CD4-positive, alpha-beta T cell treated with Interleukin-4 for 4 hours (primary cell): Measurements from ENCODE around the gene ACER2.
"Not testable (repeated sequence)": the region's sequence is repeated elsewhere in the genome, so short reads cannot be mapped to it uniquely, and the experiment has no call there.

Experiments used
- DNase-seq: peaks from one replicate; pipeline ENCODE4 v3.0.0-alpha.2; 2020

ACER2 gene

DNA sequence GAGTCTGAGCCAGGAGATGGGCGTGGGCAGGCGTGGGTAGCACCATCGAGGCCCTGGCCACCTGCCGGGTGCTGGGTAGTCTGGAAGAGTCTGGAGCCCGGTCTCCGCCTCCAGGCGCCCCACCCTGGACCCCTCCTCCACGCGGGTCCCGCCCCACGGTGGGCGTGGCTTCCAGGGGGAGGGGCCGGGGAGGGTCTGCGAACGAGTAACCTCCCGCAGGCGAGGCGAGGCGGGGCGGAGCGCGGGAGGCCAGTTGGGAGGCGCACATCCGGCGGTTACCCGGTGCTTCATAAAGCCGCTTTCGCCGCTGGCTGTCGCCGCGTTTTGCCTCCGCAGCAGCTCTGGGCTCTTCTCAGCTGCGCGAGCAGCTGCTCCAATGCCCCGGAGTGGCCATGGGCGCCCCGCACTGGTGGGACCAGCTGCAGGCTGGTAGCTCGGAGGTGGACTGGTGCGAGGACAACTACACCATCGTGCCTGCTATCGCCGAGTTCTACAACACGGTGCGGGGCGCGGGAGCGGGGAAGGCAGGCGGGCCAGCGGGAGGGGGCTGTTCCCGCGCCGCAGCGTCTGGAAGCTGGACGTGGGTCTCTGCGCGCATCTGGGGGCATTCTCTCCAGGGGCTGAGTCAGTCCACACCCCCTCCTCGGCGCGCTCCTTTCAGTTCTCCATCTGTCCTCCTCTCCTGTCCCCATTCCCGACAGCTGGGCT is at the start of gene ACER2:
ACER2 (plus strand) TSS at position 317 of the 708 bp plus-strand sequence; CDS start at position 393, 76 bp downstream.
- DNase-seq, result peak; percentile 94

DNA sequence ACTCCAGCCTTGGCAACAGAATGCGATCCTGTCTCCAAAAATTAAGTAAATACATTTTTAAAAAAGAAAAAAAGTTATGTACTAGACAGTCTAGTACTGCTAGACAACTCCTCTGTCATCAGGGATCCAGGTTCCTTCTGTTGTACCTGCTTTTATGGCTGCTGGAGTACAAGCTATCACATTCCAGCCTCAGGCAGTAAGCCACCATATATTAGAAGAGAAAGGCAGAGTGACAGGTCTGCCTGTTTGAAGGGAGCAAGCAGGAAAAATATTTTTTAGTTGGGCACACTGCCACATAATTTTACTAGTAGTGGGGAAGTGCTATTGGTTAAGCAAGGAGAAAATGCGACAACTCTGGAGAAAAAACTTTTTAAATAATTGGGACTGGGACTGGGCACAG is 39.7 kb upstream of the ACER2 start:
- no peak for DNase-seq

DNA sequence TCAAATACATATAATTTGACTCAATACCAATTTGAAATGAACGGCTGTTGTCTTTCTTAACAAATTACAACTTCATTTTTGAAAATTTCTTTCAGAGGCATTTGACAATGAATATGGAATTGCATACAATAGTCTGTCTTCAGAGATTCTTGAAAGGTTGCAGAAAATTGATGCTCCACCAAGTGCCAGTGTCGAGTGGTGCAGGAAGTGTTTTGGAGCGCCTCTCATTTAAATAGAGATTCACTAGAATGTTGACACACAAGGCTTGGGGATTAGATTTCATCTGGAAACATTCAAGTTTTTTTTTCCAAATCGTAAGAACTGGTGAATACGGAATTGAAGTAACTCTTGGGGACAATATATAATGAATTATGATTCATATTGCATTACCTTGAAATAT is 36.9 kb upstream of the ACER2 start:
- DNase-seq, result no peak

DNA sequence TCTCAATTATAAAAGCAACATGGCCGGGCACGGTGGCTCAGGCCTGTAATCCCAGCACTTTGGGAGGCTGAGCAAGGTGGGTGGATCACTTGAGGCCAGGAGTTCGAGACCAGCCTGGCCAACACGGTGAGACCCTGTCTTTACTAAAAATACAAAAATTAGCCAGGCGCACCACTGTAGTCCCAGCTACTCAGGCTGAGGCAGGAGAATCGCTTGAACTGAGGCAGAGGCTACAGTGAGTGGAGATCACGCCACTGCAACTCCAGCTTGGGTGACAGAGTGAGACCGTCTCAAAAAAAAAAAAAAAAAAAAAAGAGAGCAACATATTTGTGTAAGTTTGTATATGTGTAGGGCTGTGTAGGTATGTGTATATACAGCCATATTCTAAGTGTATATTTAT is 36.2 kb upstream of the ACER2 start:
- no peak for DNase-seq

DNA sequence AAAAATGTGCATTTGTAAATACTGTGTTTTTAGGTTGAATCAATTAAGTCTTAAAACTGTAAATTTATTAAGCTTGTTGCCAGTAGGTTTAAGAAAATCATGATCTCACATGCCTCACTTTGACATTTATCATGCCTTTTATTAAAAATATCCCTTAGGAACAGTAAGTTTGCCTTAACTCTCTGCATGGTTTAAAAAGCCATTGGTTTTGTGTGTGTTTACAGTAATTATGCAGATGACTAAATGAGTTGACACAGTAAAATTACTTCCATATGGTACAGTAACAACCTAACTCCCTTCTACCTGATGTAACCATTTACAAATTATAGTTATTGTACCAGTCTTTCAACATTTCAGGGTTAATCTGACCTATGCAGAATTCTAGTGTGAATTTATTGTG is 35.3 kb upstream of the ACER2 start:
- no peak for DNase-seq

DNA sequence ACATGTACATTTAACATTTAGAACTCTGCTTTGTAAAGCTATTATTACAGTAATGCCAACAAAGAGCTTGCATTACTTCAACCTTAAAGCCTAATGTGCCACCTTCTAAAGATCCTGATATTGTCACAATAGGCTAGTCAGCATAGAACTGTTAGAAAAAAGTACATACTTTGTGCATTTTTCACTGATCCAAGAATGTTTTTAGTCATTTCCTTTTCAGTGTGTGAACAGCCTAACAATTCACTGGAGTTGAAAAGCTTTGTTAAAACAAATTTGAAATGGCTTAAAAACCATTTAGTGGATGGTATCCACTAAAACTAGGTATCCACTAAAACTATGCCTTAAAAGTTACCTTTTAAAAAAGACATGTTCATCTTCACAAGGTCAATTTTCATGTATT is 33.3 kb upstream of the ACER2 start:
- no peak for DNase-seq

DNA sequence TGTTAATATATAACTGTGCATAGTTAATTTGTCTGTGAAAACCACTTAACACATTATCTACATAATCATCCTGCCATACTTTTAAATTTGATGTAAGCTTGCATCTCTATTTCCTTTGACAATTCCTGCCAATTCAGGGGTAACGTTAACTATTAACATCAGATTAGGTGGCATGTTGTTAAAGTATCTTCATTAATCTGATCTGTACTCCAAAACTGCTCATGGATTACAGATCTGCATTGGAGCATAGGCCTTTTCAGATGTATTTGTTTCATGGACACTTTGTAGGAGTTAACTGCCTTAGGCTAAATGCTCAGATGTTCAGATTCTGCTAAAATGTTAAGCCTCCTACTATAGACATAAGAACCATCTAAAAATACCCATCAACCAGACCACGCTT is 31.9 kb upstream of the ACER2 start:
- DNase-seq, result no peak

DNA sequence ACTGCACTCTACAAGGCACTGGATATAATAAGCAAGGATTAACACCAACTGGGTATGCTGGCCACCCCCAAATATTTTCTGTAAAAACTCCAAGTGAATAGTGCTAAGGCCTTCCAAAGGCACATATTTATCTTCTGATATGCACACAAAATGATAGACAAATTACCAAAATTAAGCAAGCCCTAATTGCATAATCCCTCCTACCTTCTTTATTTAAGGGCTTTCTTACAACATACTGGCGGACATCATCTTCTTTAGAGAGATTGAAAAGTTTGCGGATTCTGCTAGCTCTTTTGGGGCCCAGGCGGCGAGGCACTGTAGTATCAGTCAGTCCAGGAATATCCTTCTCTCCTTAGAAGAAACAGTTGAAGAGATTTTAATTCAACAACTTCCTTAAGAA is 30.6 kb upstream of the ACER2 start:
- no peak for DNase-seq

DNA sequence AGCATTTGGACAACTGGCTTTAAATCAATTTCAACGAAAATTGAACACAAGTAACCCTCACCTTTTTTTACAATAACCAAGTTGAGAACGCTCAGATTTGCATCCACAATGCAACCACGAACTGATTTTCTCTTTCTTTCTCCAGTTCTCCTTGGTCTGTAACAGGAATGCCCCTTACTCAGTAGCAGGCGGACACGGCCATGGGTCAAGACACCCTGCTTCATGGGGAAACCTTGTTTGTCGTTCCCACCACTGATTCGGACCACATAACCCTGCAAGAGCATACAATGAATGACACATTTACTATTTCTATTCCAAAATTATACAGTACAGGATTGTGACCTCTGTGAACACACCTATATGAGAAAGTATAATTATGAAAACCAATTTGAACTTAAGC is 30.2 kb upstream of the ACER2 start:
- no peak for DNase-seq

DNA sequence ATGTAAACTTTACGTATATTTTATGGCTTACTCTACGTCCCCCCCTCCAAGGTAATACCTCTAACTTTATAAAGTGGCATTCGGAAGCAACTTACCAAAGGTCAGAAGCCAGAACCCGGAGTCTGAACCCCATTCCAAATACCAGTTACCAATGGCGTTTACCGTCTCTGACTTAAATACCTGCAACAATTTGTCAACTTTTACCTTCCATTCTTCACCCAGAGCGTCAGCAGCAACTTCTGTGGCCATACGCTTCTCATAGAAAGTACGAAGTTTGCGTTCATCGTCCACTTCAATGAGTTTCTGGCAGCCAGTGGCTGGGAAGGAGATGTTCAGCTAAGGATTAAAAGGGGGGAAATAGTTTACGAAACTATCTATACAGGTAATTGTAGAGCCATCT is 29.5 kb upstream of the ACER2 start:
- no peak for DNase-seq

DNA sequence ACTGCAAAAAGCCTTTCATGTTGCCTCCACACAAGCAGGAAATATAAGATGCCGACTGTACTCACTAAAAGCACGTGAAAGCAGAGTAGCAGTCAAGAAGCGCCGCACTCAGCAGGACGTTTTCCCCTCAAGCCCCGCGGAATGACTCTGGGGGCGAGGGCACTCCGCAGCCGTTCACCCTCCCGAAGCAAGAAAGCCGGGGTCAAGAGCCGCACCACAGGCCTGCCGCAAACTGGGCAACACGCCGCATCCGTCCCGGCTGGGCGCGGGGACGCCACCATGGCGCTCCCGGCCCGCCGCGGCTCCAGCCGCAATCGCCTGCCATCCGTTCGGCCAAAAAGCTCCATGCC is 29.1 kb upstream of the ACER2 start:
- DNase-seq, result peak; percentile 37

DNA sequence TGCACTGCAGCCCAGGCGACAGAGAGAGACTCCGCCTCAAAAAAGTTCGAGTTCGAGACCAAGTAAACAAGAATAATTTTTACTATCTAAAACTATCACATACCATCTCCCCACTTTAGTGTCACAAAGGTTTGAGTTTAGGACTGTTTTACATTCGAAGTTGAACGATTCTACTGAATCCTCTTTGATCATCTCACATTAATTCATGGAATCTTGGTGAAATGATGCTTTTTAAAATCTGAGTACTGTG is 28.1 kb upstream of the ACER2 start:
- DNase-seq, result no peak

DNA sequence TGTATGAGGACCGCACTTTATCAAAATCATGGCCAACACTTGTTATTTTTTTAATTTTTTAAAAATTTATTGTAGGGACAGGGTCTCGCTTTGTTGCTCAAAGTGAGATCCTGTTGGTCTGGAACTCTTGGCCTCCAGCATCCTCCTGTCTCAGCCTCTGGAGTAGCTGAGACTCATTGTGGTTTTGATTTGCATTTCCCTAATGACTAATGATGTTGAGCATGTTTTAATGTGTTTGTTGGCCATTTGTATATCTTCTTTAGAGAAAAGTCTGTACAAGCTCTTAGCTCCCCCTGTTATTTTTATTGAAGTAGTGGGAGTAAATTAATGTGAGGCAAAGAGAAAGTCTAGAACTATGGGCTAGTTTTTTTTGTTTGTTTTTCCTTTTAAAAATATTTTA is 27.2 kb upstream of the ACER2 start:
- no peak for DNase-seq

DNA sequence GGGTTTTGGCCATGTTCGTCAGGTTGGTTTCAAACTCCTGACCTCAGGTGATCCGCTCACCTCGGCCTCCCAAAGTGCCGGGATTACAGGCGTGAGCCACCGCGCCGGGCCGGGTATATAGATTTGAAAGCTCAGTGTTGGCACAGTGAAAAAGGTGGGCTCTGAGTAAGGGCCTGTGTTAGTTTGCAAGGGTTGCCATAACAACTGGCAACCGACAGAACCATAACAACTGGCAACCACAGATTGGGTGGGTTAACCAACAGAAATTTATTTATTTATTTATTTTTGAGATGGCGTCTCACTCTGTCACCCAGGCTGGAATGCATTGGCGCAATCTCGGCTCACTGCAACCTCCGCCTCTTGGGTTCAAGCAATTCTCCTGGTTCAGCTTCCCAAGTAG is 23.6 kb upstream of the ACER2 start:
- not testable (repeated sequence) for DNase-seq

DNA sequence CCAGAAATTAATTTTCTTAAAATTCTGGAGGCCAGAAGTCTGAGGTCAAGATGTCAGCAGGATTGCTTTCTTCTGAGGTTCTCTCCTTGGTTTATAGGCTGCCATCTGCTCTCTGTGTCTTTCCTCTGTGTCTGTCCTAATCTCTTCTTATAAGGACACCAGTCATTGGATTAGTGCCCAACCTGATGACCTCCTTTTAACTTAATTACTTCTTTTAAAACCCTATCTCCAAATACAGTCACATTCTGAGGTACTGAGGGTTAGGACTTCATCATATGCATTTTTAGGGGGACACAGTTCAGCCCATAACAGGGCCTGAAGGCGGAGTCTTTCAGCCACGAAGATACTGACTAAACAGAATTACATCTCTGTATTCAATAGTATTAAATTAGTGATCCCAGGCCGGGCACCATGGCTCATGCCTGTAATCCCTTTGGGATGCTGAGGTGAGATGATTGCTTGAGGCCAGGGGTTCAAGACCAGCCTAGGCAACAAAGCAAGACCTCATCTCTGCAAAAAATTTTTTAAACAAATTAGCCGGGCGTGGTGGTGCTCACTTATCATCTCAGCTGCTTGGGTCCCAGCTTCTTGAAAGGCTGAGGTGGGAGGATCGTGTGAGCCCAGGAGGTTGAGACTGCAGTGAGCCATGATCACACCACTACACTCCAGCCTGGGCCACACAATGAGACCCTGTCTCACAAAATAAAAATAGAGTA is 22.9 kb upstream of the ACER2 start:
- no peak for DNase-seq

DNA sequence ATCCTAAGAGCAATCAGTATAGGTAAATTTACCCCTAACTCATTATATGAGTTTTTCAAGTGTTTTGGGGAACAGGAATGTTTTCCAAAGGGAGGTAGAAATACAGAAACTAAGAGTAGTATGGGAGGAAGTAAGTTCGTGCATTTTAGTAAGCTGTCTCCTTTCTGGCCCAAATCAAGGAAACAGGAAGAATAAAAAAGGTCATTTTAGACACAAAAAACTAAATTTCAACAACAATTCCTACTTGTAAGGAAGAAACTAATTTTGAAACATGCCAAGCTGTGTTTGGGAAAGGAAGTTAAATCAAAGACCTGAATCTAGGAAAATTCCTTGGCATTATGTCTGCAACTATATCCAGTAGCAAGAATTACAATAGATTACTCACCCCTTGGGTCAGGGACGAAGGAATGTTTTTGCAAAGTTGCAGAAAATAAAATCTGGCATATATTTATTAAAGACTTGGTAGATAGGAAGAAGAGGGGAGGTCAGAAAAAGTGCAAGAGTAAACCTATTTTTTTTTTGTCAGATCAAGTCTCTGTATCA is 22.2 kb upstream of the ACER2 start:
- no peak for DNase-seq

DNA sequence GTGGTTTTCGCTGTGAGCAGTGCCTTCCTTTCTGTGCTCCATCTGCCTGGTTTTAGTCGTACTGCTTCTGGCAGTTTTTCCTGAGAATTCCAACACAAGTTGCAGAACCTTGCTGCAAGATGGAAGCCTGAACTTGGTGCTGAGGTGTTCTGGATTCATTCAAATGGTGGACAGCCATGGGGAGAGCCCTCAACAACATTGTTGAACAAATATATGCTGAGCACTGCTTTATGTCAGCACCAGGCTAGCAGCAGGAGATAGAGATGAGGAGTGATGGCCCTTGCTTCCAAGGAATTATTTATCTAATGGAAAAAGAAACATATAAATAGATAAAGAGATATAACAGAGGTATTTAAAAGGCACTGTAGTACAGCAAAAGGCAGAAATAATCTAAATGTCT is 21.5 kb upstream of the ACER2 start:
- DNase-seq, result no peak

DNA sequence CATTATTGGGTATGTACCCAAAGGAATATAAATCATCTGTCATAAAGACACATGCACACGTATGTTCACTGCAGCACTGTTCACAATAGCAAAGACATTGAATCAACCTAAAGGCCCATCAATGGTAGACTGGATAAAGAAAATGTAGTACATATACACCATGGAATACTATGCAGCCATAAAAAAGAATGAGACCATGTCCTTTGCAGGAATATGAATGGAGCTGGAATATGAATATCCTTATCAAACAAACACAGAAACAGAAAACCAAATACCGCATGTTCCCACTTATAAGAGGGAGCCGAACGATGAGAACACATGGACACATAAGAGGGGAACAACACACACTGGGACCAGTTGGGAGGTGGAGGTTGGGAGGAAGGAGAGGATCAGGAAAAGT is 19.3 kb upstream of the ACER2 start:
- not testable (repeated sequence) for DNase-seq

DNA sequence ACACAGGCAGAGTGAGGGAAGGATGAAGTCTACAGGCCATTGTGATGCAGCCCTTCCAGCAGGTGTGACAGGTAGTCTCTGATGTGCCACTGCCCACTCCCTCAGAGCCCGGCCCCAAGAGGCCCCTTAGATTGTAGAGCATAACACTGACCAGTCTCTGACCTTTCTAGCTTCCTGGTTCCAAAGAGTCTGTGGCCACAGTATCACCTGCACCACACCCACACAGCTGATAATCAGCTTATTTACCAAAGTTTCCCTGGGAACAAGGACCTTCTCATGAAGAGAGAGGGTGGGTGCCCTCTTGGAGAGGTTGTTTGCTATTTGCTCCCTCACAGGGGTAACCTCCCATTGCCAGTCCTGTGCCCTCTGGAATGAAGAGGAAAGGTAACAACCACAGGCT is 11.0 kb upstream of the ACER2 start:
- DNase-seq, result no peak

DNA sequence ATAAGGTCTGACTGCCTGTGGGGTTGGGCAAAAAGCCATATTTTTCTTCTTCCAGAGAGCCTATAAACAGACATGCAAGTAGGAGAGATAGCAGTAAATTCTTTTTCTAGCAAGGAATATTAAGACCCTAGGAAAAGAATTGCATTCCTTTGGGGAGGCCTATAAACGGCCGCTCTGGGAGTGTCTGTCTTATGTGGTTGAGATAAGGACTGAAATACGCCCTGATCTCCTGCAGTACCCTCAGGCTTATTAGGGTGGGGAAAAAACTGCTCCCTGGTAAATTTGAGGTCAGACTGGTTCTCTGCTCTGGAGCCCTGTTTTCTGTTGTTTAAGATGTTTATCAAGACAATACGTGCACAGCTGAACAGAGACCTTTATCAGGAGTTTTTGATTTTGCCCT is 5.6 kb upstream of the ACER2 start:
- DNase-seq, result not testable (repeated sequence)

DNA sequence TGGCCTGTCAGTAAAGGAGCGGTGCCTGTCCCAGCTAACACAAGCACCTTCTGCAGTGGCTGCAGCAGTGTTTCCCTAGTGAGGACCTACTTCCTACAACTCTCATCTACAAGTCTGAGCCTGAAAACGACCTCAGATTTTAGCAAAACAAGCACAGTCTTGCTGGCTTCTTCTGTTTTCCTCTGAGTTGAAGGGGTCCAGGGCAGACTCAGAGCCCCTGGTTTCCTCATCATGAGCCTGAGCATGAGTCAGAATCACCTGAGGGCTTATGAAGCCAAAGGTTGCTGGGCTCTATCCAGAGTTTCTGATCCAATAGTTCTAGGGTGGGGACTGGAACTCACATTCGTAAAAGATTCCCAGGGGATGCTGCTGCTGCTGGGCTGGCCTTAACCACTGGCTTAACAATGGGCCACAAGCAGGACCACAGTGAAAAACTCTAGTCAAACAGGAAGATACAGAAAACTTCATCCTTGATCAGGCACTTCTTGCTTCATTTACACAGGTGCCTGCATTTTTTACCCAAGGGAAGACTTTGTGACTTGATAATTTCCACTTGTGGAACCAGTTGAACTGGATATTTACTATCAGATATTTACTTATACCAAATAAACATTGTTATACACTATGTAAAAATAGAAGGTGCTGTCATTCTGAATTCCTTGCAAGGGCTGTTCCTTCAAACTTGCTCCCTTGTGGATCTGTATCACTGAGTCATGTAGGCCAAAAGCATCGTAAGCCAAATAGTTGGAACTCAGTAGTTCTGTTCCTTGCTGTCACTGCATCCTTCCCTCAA is 4.3 kb upstream of the ACER2 start:
- DNase-seq, result no peak

DNA sequence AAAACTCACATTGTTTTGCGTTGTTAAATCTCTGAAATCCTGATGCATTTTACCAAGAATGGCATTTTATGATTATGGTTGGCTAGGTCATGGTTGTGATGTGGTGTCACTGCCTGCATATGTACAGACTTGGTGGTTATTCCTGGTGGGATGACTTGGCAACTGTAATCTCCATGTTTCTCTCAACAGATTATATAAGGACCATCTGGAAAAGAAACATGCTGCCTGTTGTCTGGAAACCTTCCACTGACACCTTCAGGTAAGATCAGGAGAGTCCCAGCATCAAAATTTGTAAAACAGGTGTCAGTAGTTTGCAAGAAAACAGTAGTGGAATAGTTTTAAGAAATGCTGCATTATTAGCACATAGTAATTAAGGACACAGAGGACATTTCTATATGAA is 3.0 kb upstream of the ACER2 start:
- no peak for DNase-seq

DNA sequence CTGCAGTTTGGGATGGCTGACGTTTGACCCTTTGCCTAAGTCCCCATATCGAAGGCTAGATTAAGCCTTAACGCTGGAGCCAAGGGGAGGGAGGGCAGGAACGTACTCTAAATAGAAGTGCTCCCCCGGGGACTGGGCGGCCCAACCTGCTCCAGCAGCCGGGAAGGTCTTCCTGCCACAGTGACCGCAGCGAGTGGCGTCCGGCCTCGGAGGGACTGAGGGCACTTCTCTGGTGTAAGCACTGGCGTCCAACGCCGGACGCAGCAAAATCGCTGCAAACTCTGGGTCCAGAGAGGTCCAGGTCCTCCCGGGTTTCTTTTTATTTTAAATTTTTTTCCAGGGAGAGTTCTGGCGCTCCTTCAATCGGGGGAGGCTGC is 505 bp upstream of the ACER2 start:
- no peak for DNase-seq
